GM18498 (cell line): ENCODE results near the gene PRIM1.
"Not testable (repeated sequence)": the region's sequence is repeated elsewhere in the genome, so short reads cannot be mapped to it uniquely, and the experiment has no call there.

Experiments
- ATAC-seq: cut with Tn5 transposase; IDR thresholded peaks from one replicate; pipeline ENCODE4 v1.9.1; 2021; ENCODE audit warnings: mild to moderate bottlenecking, moderate library complexity; ENCODE audit not compliant: unreplicated experiment

PRIM1 gene

DNA sequence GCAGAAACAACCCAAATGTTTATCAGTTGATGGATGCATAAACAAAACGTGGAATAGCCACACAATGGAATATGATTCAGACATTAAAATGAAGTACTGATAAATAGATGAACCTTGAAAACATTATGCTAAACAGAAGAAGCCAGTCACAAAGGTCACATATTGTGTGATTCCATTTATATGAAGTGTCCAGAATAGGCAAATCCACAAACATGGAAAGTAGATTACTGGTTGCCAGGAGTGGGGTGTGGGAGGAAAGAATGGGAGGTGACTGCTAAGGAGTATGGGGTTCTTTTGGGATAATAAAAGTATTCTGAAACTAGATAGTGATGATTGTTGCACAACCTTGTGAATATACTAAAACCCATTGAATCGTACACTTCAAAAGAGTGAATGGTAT lies 9.7 kb upstream of the PRIM1 start:
- no peak for ATAC-seq

DNA sequence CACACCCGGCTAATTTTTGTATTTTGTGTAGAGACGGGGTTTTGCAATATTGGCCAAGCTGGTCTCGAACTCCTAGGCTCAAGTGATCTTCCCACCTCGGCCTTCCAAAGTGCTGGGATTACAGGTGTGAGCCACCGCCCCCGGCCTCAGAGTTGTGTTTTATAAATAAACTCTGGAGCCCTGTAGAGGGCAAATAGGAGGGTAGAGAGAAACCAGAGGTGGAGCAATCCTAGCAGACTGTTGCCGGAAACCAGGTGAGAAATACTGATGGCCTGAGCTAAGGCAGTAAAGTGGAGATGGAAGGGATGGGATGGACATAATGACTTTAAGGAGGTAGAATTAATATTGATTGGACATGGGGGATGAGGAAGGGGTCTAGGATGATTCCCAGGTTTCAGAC lies 8.3 kb upstream of the PRIM1 start:
- no peak for ATAC-seq

GRCh38 chr12:56759263-56759908 lies 7.3 kb upstream of the PRIM1 start:
- no peak for ATAC-seq

- no peak for ATAC-seq
These were observed 6.7 kb upstream of the PRIM1 start for GRCh38 chr12:56758728-56759262.

GRCh38 chr12:56757971-56758370 lies 5.8 kb upstream of the PRIM1 start:
- not testable (repeated sequence) for ATAC-seq

DNA sequence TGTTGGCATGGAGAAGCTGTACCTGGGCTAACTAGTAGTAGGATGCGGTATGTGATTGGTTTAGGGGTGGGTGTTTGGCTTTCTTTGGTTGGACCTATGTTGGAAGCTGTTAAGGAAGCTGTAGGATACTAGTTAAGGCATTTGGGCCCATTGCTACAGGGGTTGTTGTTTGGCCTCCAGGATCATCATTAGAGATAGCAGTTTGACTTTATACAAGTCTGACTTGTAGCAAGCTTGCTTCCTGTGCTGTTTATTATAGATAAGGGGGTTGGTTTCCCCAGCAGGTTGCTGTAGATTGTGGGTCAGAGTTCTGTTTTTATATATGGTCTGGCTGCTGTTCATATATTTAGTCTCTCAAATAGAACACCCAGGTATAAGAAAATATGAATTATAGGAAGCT lies 1.4 kb upstream of the PRIM1 start:
- ATAC-seq, result no peak

- ATAC-seq, result not testable (repeated sequence)
These were observed 1.5 kb downstream of the PRIM1 start for GRCh38 chr12:56750596-56750995.

DNA sequence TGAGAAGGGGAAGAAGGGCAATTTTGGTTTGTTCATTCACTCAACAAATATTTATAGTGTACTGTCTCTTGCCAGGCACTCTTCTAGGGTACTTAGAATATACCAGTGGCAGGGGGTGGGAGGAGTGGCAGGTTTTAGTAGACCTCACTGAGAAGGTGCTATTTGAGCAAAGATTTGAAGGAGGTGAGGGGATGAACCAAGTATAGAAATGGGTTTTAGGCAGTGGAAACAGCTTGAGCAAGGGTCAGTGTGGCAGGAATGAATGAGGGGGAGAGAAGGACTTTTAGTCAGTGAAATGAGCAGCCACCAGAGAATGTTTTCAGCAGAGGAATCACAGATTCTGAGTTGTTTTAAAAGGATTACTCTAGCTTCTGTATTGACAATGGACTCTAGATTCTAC lies 2.3 kb downstream of the PRIM1 start:
- ATAC-seq, result no peak

- no peak for ATAC-seq
These were observed 2.8 kb downstream of the PRIM1 start for GRCh38 chr12:56749359-56749758.

DNA sequence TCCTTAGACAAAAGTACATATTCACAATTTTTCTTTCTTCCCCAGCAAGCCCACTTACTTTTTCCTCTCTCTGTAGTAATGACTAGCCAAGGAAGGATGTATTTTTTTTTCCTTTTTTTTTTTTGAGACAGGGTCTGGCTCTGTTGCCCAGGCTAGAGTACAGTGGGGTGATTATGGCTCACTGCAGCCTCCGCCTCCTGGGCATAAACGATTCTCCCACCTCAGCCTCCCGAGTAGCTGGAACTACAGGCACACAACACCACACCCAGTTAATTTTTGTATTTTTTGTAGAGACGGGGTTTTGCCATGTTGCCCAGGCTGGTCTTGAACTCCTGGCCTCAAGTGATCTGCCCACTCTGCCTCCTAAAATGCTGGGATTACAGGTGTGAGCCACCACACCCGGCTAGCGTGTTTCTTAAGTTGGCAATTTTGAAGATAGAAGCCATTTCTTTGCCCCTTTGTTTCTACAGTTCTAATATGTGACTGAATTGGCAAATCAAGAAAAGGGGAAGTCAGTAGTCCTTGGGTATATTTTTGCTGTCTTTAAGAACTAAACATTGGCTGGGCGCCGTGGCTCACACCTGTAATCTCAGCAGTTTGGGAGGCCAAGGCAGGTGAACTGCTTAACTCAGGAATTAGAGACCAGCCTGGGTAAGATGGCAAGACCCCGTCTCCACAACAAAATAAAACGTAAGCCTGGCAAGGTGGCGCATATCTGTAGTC lies 23.8 kb downstream of the PRIM1 start:
- ATAC-seq, result no peak

DNA sequence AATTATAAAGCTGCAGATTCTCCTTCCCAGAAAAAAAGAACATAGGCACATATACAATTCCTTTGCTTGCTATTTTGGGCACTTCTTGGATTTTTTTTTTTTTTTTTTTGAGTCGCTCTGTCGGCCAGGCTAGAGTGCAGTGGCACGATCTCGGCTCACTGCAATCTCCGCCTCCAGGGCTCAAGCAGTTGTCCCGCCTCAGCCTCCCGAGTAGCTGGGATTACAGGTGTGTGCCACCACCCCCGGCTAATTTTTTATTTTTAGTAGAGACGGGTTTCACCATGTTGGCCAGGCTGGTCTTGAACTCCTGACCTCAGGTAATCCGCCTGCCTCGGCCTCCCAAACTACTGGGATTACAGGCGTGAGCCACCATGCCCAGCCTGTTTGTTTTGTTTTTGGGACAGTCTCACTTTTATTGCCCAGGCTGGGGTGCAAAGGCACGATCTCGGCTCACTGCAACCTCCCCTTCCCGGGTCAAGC lies 25.9 kb downstream of the PRIM1 start:
- not testable (repeated sequence) for ATAC-seq

- no peak for ATAC-seq
These were observed 26.4 kb downstream of the PRIM1 start for GRCh38 chr12:56725723-56726102.

GRCh38 chr12:56724972-56725722 lies 27.0 kb downstream of the PRIM1 start, which contains the start of gene NACA:
Gene NACA (minus strand): TSS chr12:56725299. CDS start chr12:56724521, 778 bp downstream.
- ATAC-seq, result peak; percentile 95

DNA sequence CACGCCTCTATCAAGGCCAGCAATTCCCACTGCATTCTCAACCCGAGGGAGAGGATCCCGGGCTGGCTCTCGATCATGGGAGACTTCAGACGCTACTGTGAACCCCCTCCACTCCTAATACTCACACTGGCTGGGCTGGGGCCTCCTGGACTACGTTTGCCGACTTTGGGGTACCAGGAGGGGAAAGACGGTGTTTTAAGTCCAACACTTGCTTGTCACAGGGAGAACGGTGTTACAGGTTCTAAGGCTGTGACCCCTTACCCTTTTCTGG lies 27.5 kb downstream of the PRIM1 start:
- no peak for ATAC-seq

DNA sequence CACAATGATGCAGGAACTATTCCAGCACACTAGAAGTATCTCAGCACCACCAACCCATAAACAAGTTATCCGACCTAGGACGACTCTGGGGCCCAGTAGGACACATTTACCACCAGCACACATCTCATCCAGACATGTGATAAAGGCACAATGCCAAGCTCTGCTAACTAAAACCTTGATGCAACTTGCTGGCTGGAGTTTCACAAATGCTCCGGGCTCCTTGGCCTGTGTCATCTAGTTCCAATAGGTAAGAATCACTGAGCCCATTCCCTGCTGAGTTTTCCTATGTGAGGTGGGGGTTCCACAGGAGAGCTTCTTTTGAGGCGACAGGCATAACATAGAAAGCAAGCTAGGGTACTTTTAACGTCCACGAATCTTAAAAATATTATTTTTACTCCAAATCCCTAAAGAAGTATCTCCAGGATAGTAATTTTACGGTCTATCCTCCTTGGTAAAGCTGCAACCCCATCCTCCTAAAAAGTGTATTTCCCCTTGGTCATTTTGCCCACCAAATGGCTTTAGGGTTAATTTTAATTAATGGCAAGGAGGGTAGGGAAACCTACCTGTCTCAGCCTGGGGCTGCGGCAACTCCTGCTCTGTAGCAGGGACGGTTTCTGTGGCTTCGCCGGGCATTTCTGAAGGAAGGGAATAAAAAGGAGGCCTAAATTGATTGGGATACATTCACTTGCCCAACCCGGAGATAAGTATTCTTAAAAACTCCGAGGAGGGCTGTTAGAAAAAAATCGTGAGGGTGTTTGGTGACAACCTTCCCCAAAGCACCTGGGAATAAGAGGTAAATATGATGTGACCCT lies 28.0 kb downstream of the PRIM1 start:
- ATAC-seq, result no peak

GRCh38 chr12:56723352-56723751 lies 28.8 kb downstream of the PRIM1 start:
- no peak for ATAC-seq

GRCh38 chr12:56722832-56723231 lies 29.3 kb downstream of the PRIM1 start:
- ATAC-seq, result no peak

- no peak for ATAC-seq
These were observed 30.4 kb downstream of the PRIM1 start for GRCh38 chr12:56721721-56722120.

DNA sequence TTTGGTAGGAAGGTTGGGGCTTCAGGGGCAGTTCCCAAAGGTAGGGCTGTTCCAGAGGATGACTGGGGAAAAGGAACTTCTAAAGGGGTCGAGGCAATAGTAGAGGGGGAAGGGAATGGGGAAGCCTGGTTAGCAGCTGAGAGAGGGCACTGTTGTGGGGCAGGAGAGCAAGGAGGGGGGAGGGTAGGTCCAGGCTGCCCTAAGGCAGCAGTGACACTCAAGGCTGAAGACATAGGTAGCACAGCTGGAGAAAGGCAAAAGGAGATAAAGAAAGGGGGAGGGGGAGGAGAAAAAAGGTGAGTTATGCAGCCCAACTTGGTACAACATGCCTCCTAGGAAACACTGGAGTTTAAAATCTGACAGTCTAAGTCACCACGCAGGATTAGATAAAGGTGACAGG lies 30.9 kb downstream of the PRIM1 start:
- ATAC-seq, result no peak

DNA sequence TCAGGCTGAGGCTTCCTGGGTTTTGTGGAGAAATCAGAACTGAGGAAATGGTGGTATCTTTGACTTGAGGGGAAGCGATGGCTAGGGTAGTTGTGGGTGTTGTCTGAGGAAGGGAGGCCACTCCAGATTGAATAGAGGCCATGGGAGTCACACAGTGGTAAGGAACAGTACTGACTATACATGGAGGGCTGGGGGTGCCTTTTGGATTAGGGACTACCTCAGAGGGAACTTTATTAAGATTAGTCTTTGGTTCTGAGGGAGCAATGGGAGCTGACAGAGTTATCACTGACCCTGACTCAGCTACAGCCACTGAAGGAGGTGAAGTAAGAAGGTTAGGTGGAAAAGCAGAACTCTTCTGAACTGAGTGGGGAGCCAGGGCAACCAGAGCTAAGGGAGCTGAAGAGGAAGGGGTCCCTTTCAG lies 31.4 kb downstream of the PRIM1 start:
- ATAC-seq, result no peak

- no peak for ATAC-seq
These were observed 33.1 kb downstream of the PRIM1 start for GRCh38 chr12:56719056-56719455.
